Activated CD8-positive, alpha-beta memory T cell treated with anti-CD3 and anti-CD28 coated beads for 1 hour (primary cell): ENCODE results near the gene CCS.
"Not testable (repeated sequence)": the region's sequence is repeated elsewhere in the genome, so short reads cannot be mapped to it uniquely, and the experiment has no call there.

Experiments
- DNase-seq, 2 donors: peaks; one replicate each; pipeline ENCODE4 v3.0.0-alpha.2; 2020; ENCODE audit warnings: low read depth in 1 of 2; ENCODE audit errors: extremely low read depth in 1 of 2

CCS gene

DNA sequence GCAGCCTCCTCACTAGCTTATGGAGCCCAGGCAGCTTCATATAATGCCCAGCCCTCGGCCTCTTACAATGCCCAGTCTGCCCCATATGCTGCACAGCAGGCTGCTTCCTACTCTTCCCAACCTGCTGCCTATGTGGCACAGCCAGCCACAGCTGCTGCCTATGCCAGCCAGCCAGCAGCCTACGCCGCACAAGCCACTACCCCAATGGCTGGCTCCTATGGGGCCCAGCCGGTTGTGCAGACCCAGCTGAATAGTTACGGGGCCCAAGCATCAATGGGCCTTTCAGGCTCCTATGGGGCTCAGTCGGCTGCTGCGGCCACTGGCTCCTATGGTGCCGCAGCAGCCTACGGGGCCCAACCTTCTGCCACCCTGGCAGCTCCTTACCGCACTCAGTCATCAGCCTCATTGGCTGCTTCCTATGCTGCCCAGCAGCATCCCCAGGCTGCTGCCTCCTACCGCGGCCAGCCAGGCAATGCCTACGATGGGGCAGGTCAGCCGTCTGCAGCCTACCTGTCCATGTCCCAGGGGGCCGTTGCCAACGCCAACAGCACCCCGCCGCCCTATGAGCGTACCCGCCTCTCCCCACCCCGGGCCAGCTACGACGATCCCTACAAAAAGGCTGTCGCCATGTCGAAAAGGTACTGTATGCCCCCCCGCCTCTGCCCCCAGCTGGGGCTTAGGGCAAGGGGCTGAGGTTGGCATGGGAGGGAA, 32.2 kb downstream of the CCS start:
- no peak for DNase-seq

DNA sequence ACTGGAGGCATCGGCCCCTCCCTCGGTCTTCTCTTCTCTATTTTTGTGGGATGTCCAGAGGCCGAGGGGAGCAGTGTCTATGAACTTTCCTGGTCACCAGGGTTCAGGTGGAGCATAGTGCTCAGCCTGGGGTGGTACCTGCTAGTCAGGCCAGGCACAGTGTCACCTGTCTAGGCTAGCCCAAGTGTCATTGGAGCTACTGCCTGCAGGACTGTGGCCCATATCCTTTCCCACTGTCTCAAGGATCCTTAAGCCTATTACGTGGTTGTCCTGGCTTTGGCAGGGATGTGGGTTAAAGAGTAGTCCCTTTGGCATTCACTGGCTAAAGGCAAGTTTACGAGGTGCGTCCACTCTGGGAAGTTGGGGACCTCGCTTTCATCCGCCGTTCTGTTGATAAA, 32.8 kb downstream of the CCS start:
- DNase-seq: no peak

DNA sequence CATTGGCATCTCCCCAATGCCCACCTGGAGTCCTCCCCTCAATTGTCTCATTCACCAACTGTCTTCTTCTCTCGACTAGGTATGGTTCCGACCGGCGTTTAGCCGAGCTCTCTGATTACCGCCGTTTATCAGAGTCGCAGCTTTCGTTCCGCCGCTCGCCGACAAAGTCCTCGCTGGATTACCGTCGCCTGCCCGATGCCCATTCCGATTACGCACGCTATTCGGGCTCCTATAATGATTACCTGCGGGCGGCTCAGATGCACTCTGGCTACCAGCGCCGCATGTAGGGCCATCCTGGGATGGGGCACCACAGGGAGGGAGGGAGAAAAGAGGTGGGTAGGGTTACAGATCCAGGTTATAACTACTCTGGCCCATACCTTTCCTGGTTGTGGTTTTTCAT, 33.4 kb downstream of the CCS start:
- no peak for DNase-seq

DNA sequence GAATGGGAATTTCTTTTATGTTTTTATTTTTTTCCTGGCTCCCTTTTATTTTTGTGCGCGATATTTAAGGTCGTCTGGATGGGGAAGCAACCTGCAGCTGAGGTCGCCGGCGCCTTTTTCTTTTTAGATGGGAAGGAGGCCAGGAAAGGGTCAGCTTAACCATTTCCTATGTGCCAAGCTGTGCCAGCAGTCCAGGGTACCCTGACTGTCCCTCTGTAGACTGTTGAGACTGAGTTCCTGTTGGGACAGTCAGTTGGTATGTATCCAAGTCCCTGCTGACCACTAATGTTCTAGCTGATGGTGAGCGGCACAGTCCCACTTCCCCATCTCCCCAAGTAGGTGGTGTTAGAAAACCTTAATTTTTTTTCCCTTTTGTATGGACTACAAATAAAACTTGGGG, 33.9 kb downstream of the CCS start:
- no peak for DNase-seq

DNA sequence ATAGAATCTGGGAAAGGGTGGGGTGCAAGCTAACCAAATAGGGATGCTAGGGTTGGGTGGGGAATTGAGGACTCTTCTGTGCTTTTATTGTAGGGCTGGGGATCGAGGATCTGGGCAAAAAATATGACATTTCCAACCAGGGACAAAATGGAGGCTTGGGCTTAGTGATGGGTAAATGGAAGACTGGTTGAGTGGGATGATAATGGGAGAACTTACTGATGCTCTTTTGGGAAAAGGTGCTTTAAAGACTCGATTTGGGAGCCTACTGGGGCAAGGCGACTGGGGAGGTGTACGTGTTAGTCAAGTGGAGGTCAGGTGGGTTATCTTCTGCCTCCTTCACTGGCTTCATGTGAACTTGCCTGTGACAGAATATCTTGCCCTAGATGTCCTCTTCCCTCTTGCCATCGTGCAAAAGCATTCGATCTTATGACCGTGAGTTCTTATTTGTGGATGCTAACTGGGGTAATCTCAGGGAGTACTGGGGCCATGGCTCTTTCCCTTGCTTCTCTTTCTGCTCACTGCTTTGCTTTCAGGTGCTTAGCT, 35.1 kb downstream of the CCS start:
- DNase-seq: no peak

DNA sequence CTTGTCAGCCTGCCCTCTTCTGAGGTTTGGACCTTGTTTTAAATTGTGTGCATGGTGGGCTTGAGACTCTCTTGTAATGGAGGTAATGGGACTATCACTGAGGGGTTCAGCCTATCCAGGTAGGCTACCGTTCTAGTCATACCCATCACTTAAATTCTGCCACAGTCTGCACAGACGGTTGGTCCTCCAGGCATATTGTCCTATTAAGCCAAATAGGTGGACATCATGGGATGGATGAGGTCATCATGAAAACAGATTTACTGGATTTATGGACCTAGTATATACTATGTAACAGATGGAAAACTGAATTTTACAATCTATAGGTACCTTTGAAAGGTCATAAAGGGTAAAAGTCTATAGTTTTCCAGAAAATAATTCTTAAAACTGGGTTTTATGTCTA, 36.4 kb downstream of the CCS start:
- DNase-seq: no peak

DNA sequence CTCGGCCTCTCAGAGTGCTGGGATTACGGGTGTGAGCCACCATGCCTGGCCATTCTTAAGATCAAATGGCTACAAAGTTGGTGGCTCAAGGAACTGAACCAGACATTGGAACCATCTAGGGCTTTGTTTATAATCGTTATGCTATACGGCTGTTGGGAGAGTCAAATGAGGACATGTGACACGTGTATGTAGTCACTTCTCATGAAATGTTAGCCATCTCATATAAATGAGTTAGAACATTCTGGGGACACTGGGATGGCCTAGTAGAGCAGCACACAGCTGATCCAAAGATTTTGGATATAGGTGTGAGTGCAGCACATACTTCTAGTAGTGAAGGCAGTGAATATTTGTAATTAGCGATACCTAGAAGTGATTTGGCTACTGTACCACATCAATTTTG, 38.9 kb downstream of the CCS start:
- DNase-seq: no peak

DNA sequence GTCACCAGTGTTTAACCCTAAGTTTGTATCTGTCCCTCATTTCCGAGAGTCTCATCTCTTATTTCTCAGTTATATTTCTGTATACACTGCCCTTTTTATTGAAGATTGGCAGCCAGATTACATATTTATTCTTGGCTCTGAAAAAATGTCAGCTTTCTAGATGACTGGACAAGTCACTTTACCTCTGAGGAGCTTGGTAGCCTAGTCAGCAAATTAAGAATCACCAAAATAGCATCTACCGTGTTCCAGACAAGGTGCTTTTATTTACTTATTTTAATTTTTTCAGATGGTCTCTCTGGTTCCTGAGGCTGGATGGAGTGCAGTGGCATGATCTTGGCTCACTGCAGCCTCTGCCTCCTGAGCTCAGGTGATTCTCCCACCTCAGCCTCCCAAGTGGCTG, 40.0 kb downstream of the CCS start:
- no peak for DNase-seq

DNA sequence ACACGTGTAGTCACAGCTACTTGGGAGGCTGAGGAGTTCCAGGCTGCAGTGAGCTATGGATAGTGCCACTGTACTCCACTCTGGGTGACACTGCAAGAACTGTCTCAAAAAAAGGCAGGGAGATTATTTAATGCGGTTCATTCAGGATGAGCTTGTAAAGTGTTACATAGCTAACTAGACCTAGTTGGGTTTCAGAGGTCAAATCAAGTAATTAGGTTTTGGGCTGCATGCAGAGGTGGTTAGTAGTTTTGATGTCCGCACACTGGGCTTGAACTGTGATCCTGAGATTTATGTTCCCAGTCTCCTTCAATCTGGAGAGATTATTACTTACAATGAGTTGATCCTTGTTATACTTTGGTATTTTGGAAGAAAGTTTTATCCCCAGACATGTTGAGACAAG, 43.4 kb downstream of the CCS start:
- DNase-seq: no peak

DNA sequence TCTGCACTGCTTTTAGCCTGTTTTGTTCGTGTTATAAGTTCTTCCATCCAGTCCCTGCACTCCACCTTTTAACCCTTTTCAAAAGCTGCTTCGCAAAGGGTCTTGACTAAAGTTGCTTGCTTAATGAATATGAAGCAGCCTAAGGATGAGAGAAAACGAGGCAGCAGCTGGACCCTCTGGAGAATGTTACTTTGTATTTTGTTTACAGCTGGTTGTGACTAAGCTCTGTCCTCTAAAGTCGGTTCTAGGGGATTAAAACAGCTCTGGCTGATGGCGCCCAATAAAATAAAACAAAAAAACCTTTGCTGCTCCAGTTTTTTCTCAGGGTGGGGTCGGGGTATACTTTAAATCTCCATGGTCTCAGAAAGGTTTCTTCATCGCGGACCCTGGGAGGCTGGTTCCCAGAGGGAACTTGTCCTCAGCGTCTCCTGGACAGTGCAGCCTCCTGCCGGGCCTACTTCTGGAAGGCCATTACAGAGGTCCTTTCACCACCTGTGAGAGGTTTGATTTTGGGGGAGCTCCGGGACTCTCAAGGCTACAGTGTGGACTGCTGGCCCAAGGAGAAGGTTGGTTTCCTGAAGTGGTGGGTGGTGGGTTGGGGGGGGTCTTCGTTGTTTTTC, 44.7 kb downstream of the CCS start:
- no peak for DNase-seq

DNA sequence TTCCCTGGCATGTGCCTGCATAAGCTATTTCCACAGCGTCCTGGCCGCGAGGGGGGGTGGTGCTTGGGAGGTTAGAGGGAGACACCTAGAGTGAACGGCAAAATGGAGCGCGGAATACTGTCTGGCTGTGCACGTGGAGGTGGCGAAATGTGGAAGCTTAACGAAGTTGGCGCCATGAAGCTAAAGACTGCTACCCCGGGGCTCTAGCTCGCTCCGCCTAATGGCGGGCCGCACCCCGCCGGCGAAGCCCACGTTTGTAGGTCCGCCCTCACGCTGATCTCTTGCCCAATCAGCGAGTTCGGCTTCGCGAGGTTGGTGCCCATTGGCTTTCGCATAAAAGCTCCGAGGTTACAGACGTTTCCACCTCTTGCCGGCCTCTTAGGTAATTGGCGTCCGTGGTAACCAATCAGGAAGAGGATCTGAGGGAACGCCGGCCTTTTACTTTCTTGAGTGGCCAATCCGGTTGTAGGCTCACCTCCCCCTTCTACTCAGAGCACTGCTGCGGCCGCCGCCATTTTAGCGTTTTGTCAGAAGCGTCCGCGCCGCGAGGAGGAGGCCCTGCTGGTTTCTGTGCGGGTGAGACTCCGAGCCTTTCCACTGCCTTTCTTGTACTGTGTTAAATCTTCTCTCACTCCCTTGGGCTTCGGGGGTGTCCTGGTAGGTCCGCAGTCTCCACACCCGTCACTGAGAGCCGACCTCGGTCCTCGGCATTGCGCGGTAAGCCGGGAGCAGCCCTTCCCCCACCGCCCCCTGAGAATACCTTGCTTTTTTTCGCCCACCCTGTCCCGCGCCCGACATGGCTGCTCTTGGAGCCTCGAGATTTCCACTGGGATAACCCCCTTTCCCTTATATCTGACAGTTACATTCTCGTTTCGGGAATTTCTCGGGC, 45.4 kb downstream of the CCS start, which contains the start of gene RBM4:
RBM4 (plus strand) TSS at position 527 of the 889 bp plus-strand sequence. CDS start 1,009 bp downstream, outside the sequence.
- DNase-seq: peak; percentile 80 to 95

DNA sequence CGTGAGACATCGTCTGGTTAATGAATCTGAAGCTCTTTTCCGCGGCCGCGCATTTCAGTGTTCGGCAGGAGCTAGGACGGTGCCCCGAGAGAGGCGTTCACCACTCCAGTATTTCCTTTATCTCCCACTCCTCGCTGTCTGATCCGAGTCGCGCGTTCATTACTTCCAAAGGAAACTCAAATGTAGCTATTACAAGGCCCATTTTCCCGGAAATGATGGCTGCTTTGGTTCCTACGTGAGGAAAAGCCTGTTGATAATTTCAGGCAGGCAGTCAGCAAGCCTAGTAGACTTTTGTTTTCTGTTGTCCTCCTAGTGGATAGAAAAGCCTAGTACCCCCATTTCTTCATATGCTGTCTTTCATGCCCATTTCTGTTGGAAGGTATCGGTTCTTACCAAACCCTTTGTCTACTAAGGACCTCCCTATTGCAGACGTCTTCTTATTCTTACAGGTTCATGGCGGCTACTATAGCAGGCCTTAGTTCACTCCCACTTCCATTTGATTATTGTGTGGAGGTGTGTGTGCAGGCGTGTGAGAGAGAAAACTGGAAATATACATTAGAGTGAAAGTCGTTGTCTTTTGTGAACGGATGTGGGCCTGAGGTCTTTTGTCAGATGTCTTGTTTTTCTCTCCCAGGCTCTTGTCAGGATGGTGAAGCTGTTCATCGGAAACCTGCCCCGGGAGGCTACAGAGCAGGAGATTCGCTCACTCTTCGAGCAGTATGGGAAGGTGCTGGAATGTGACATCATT, 46.3 kb downstream of the CCS start:
- DNase-seq: peak in 1 of 2 donors; percentile 15

DNA sequence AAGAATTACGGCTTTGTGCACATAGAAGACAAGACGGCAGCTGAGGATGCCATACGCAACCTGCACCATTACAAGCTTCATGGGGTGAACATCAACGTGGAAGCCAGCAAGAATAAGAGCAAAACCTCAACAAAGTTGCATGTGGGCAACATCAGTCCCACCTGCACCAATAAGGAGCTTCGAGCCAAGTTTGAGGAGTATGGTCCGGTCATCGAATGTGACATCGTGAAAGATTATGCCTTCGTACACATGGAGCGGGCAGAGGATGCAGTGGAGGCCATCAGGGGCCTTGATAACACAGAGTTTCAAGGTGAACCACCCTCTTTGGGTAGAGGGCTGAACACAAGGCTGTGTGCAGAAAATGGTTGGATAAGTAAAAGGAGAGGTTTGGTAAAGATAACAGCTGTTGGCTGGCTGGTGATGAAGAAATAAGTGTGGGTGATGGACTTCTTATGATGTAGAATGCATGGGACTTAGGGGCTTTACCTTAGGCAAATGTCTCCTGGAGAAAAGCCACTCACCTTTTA, 46.9 kb downstream of the CCS start:
- not testable (repeated sequence) for DNase-seq

DNA sequence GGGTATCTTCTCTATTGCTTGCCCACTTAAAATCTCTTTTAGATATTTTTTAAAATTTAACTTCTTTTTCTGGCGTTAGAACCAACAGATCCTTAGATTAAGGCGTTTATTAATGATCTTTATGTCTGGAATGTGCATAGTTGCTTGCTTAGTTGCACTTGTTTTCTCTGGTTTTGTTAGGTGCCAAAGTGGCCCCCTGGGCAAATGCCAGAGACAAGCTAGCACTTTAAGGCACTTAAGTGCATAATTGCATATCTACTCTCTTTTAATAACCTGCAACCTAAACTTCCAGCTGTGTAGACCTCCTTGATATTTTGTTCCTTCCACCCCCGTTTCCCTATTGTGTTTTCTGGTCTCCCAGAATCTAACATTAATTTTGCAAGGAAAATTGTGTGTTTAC, 48.8 kb downstream of the CCS start:
- no peak for DNase-seq

DNA sequence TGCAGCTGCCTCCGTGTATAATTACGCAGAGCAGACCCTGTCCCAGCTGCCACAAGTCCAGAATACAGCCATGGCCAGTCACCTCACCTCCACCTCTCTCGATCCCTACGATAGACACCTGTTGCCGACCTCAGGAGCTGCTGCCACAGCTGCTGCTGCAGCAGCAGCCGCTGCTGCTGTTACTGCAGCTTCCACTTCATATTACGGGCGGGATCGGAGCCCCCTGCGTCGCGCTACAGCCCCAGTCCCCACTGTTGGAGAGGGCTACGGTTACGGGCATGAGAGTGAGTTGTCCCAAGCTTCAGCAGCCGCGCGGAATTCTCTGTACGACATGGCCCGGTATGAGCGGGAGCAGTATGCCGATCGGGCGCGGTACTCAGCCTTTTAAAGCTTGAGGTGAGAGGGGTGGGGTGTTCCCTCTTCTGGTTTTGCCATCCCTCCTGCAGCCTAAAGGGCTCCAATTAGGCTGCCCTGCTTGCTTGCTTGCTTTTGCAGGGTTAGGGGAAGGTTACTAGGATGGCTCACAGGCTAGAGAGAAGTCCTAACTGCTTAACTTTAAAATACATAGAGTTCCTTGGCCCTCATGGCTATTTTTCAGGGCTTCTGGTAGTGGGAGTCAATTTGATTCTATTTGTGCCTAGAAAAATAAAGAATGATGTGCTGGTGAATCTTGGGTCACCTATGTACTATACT, 50.9 kb downstream of the CCS start:
- DNase-seq: no peak

DNA sequence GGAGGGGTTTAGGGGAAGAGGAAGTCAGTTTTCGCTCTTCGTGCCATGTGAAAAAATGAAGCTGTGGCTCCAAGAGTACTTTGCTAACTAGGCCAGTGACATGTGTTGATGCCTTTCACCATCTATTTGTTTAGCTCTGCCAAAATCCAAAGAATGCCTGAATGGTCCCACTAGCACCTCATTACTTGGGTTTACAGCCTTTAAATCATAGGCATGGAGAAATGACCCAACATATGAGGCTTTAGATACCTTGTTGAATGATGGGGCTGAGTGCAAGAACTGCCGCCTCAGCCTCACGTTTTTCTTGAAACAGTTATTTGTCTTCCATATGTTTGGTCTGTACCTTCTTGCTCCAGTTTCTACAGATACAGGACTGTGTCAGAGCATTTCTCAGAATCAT, 53.8 kb downstream of the CCS start:
- DNase-seq: no peak

DNA sequence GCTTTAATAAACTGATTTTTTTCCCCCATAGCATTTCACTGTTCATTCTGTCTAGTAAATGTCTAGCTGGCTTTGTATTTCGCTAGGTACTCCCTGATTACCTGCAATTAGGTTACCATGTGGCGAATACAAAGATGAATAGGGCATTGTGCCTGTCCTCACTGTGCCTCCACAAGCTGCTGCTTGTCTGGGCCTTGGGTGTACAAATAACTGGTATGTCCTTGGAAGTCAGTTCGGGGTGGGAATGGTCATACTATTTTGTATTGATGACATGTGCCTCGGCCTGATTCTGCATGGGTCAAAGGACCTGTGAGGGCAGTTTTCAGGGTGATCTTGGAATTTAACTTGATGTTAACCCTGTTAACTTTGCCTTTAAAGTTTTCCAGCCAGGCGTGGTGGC, 56.9 kb downstream of the CCS start:
- DNase-seq: no peak

DNA sequence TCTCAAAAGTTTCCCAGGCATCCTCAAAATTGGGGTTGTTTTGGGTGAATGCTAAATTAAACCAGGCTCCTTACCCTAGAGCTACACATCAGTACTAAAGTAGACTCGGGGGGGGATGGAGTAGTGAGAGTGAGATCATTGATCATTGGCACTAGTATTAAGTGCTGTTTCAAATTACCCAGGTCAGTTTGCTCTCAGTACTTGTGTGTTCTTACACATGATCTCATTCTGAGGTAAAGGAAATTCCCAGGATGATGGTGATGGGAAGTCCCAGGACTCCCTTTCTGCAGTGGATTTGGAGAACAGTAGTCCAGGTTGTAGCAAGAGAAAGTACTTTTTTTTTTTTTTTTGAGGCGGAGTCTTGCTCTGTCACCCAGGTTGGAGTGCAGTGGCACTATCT, 58.0 kb downstream of the CCS start:
- DNase-seq: no peak

DNA sequence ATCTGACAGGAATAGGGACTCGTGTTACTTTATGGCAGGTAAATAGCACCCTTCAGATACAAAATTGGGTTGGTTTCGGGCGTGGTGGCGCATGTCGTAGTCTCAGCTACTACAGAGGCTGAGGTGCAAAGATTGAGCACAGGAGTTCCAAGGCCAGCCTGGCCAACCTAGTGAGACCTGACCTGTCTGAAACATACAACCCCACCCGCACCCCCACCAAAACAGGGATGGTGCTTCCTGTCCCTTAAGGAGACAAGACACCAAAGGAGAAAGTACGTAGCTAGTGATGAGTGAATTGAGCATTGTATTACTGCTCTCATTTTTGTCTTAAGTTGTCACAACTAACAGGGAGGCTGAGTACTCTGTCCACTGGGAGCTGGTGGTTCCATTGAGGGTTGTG, 59.7 kb downstream of the CCS start:
- DNase-seq: no peak

DNA sequence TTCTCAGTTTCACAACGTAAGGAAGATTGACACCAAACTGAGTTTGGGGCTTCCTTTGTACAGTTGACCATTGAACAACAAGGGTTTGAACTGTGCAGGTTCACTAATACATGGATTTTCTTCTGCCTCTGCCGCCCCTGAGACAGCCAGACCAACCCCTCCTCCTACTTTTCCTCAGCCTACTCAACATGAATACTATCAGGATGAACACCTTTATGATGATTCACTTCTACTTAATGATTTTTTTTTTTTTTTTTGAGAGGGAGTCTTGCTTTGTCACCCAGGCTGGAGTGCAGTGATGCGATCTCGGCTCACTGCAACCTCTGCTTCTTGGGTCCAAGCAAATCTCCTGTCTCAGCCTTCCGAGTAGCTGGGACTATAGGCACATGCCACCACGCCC, 60.1 kb downstream of the CCS start:
- DNase-seq: no peak
